Smooth muscle cell (in vitro differentiated cells): ENCODE results near the gene CRB2. TPM values are rescaled to one million over a fixed set of nuclear protein-coding genes. Genes with fewer than 3 reads are reported as not detected.

Experiments
- DNase-seq: peaks from one replicate; lab custom pipeline; 2025; ENCODE audit not compliant: unreplicated experiment; lab: John Stamatoyannopoulos, UW
- H2AFZ ChIP-seq: fragments of 200-600 bp; sonication (generic); 2 replicates; pipeline ENCODE4 v1.6.0; 2016; ENCODE audit warnings: antibody characterized with exemption, low read depth, mild to moderate bottlenecking
- H3F3A ChIP-seq: fragments of 200-600 bp; sonication (generic); 2 replicates; pipeline ENCODE4 v1.6.0; 2017; ENCODE audit warnings: antibody characterized with exemption, low read depth
- H3K27ac ChIP-seq: fragments of 200-600 bp; sonication (generic); 2 replicates; pipeline ENCODE4 v1.5.1; 2016; ENCODE audit warnings: low read depth, mild to moderate bottlenecking
- H3K27me3 ChIP-seq: fragments of 200-600 bp; sonication (generic); 2 replicates; pipeline ENCODE4 v1.6.1; 2016; ENCODE audit warnings: low read depth, mild to moderate bottlenecking
- H3K36me3 ChIP-seq: fragments of 200-600 bp; sonication (generic); 2 replicates; pipeline ENCODE4 v1.5.1; 2016; ENCODE audit warnings: low read depth
- H3K4me1 ChIP-seq: fragments of 200-600 bp; sonication (generic); 2 replicates; pipeline ENCODE4 v1.5.1; 2016; ENCODE audit warnings: low read depth
- H3K4me2 ChIP-seq: fragments of 200-600 bp; sonication (generic); 2 replicates; pipeline ENCODE4 v1.6.0; 2016; ENCODE audit warnings: mild to moderate bottlenecking
- H3K4me3 ChIP-seq: fragments of 200-600 bp; sonication (generic); 2 replicates; pipeline ENCODE4 v1.5.1; 2016; ENCODE audit warnings: mild to moderate bottlenecking
- H3K79me2 ChIP-seq: fragments of 200-600 bp; sonication (generic); 2 replicates; pipeline ENCODE4 v1.6.0; 2016; ENCODE audit warnings: low read depth, mild to moderate bottlenecking
- H3K9ac ChIP-seq: fragments of 200-600 bp; sonication (generic); 2 replicates; pipeline ENCODE4 v1.6.0; 2016; ENCODE audit warnings: low read depth
- H3K9me3 ChIP-seq: fragments of 200-600 bp; sonication (generic); replicated peaks from 2 replicates; pipeline ENCODE4 v1.5.1; 2016; ENCODE audit warnings: low read depth
- H4K20me1 ChIP-seq: fragments of 200-600 bp; sonication (generic); 2 replicates; pipeline ENCODE4 v1.6.0; 2016; ENCODE audit warnings: low read depth
- CTCF ChIP-seq: fragments of 200-600 bp; sonication (generic); IDR thresholded peaks from 2 replicates; pipeline ENCODE4 v1.5.1; 2017; ENCODE audit warnings: borderline replicate concordance, mild to moderate bottlenecking, antibody characterized with exemption; ENCODE audit not compliant: insufficient read depth, poor library complexity, severe bottlenecking
- WGBS: methylation state at CpG from one replicate; pipeline ENCODE4 v1.1.7; 2016; ENCODE audit warnings: low lambda C conversion rate; 5-methylcytosine and 5-hydroxymethylcytosine counted together
- polyA plus RNA-seq: library from polyadenylated mRNA; unstranded; fragments of >200 nt; fragmentation: Nextera tagmentation; extraction: Ambion mirVana; gene quantifications from 2 replicates; pipeline ENCODE4 v1.2.1, GENCODE V29; 2016
- total RNA-seq: library from RNA; depleted of rRNA; stranded (reverse); fragments of >200 nt; gene quantifications from 2 replicates; pipeline ENCODE4 v1.2.3, GENCODE V29; 2014

CRB2 gene
- total and polyA plus RNA-seq, 2 experiments from 2014 or later = 1.7 to 3.1 TPM

- peaks cover 12% of the 10 kb centered on the region for H3K4me1 ChIP-seq
- no peak overlapping the region for H3K4me3 ChIP-seq
- 90% methylated on average over 10 of the region's 10 CpGs for WGBS
These were observed 52.6 kb downstream of the CRB2 start for GRCh38 chr9:123408313-123409262.

GRCh38 chr9:123410281-123410910 lies 54.4 kb downstream of the CRB2 start:
- Histone ChIP-seq H3K79me2 (no peaks in the 10 kb centered on the region), H3K4me3 (no peak overlapping the region), H3K9me3 (no peaks in the 10 kb centered on the region), H3K27me3 (no peaks in the 10 kb centered on the region), H3K36me3 (no peaks in the 10 kb centered on the region), H2AFZ (no peak overlapping the region), H3K9ac (no peak overlapping the region), H4K20me1 (no peaks in the 10 kb centered on the region), H3F3A (no peaks in the 10 kb centered on the region), H3K27ac (no peak overlapping the region), H3K4me1 (peaks cover 11% of the 10 kb centered on the region), H3K4me2 (no peak overlapping the region)
- WGBS = 89% methylated on average over 12 of the region's 12 CpGs
- TF ChIP-seq CTCF = no peak
- DNase-seq = no peak

More at GRCh38 chr9:123408313-123409262, 52.6 kb downstream of the CRB2 start:
- Histone ChIP-seq H3K9me3 (no peaks in the 10 kb centered on the region), H3K9ac (no peak overlapping the region), H3K27me3 (no peaks in the 10 kb centered on the region), H3K4me2 (no peak overlapping the region), H3K36me3 (no peaks in the 10 kb centered on the region), H3K27ac (no peak overlapping the region), H4K20me1 (no peaks in the 10 kb centered on the region), H3K79me2 (no peaks in the 10 kb centered on the region), H2AFZ (no peak overlapping the region), H3F3A (no peaks in the 10 kb centered on the region)
- no peak for DNase-seq
- TF ChIP-seq CTCF = no peak

- peaks cover 11% of the 10 kb centered on the region for H3K4me1 ChIP-seq
- no peaks in the 10 kb centered on the region for H3K79me2 ChIP-seq
- H3K9me3 ChIP-seq = no peaks in the 10 kb centered on the region
- 96% methylated on average over 10 of the region's 10 CpGs for WGBS
- no peak overlapping the region for H3K27ac ChIP-seq
- H2AFZ ChIP-seq = no peak overlapping the region
- H3K9ac ChIP-seq = no peak overlapping the region
- H3K27me3 ChIP-seq = no peaks in the 10 kb centered on the region
- no peak for DNase-seq
- no peak overlapping the region for H3K4me3 ChIP-seq
- no peaks in the 10 kb centered on the region for H4K20me1 ChIP-seq
- H3K36me3 ChIP-seq = no peaks in the 10 kb centered on the region
- no peaks in the 10 kb centered on the region for H3F3A ChIP-seq
- TF ChIP-seq CTCF = no peak
- no peak overlapping the region for H3K4me2 ChIP-seq
These were observed 55.2 kb downstream of the CRB2 start for GRCh38 chr9:123411191-123411590.
